Gastroesophageal sphincter (tissue), 3 donors: Measurements from ENCODE around the gene HACD2.

Source experiments
- CTCF ChIP-seq, 4 experiments: fragments of 200-600 bp in 2 of 4; fragments of 450-650 bp in 2 of 4; sonication (generic) in 1 of 4; IDR thresholded peaks; one replicate each; pipeline ENCODE4 v1.5.1; 2017 to 2019; ENCODE audit warnings: antibody characterized with exemption in 4 of 4, mild to moderate bottlenecking in 2 of 4, moderate library complexity in 2 of 4
- EP300 ChIP-seq: sonication (generic); formaldehyde crosslinking; IDR thresholded peaks from one replicate; pipeline ENCODE4 v1.6.1; 2017; ENCODE audit warnings: antibody characterized with exemption, mild to moderate bottlenecking
- POLR2AphosphoS5 ChIP-seq: sonication (generic); formaldehyde crosslinking; IDR thresholded peaks from one replicate; pipeline ENCODE4 v1.6.1; 2017; ENCODE audit warnings: antibody characterized with exemption

GRCh38 chr3:123621186-123621849, 36.5 kb upstream of the HACD2 start:
- TF ChIP-seq EP300 (no peak), POLR2AphosphoS5 (no peak), CTCF (IDR thresholded peaks at IDR 0.05) (no peak)
